Heart right ventricle (tissue), 16 donors: ENCODE results near the gene MICAL1. TPM values are rescaled to one million over a fixed set of nuclear protein-coding genes. Genes with fewer than 3 reads are reported as not detected.

Experiments
- ATAC-seq, 8 donors: fragments of 200-7000 bp; cut with Tn5 transposase; one replicate each; pipeline ENCODE4 v1.9.1; 2020; ENCODE audit warnings: mild to moderate bottlenecking in 8 of 8, moderate library complexity in 8 of 8, moderate number of reproducible peaks in 1 of 8
- DNase-seq, 2 donors: peaks; one replicate each; pipeline ENCODE4 v3.0.0-alpha.2; 2020
- H3K27ac ChIP-seq, 10 donors: fragments of 200-600 bp; sonication (generic) in 2 of 10; one replicate each; pipeline versions ENCODE4 v1.5.0 to v1.8.0; 2020 to 2022; ENCODE audit warnings: mild to moderate bottlenecking in 3 of 10
- H3K27me3 ChIP-seq, 7 donors: fragments of 200-600 bp; one replicate each; pipeline ENCODE4 v1.8.0; 2021 to 2022; ENCODE audit warnings: mild to moderate bottlenecking in 2 of 7
- H3K36me3 ChIP-seq, 9 donors: fragments of 200-600 bp; sonication (generic) in 1 of 9; one replicate each; pipeline versions ENCODE4 v1.5.0 to v1.8.0; 2020 to 2022; ENCODE audit warnings: mild to moderate bottlenecking in 2 of 9
- H3K4me1 ChIP-seq, 9 donors: fragments of 200-600 bp; sonication (generic) in 1 of 9; one replicate each; pipeline versions ENCODE4 v1.5.0 to v1.8.0; 2020 to 2022; ENCODE audit warnings: mild to moderate bottlenecking in 4 of 9
- H3K4me3 ChIP-seq, 10 donors: fragments of 200-600 bp; sonication (generic) in 2 of 10; one replicate each; pipeline versions ENCODE4 v1.5.0 to v1.8.0; 2020 to 2022; ENCODE audit warnings: mild to moderate bottlenecking in 7 of 10, moderate library complexity in 2 of 10
- H3K9me3 ChIP-seq, 11 donors: fragments of 200-600 bp in 10 of 11; sonication (generic) in 2 of 11; one replicate each; pipeline versions ENCODE4 v1.5.0 to v1.8.0; 2013 to 2022; ENCODE audit warnings: mild to moderate bottlenecking in 2 of 11, control low read depth in 1 of 11, moderate library complexity in 1 of 11
- CTCF ChIP-seq, 9 donors: fragments of 200-600 bp; sonication (generic) in 2 of 9; IDR thresholded peaks; one replicate each; pipeline versions ENCODE4 v1.5.0 to v1.8.0; 2021 to 2022; ENCODE audit warnings: antibody characterized with exemption in 9 of 9, mild to moderate bottlenecking in 5 of 9, moderate library complexity in 1 of 9
- WGBS, 2 donors: extraction: QIAGEN DNeasy Blood & Tissue Kit; methylation state at CpG; one replicate each; pipeline ENCODE4 v1.1.7; 2013; ENCODE audit warnings: inconsistent platforms in 1 of 2; 5-methylcytosine and 5-hydroxymethylcytosine counted together
- intact Hi-C, 10 donors: fragments of 100-400 bp; cut with DNase I; formaldehyde crosslinking; loops; one replicate each; pipeline versions ENCODE4 v1.11.1 to v1.14.2; 2022
- polyA plus RNA-seq, 2 donors: library from polyadenylated mRNA; stranded (reverse); fragments of 200-250 nt; gene quantifications; one replicate each; pipeline ENCODE4 v1.2.3, GENCODE V29; 2013
- total RNA-seq, 10 donors: library from RNA; stranded (reverse); fragmentation: NEBNext Ultra II Directional in 3 of 10; extraction: Animal tissue kit (Norgen Biotek cat#: 25700) in 3 of 10; gene quantifications; one replicate each; pipeline versions ENCODE4 v1.2.1 to v1.2.4, GENCODE V29; 2021 to 2023
- donor health status: Arrhythmogenic right ventricular cardiomyopathy.
- donor health status: ischemic (EF 13 %, LVEDD 7.1; RV severe dilation, severe dysfunction).
- donor health status: healthy with polysubstance abuse.
- donor health status: DM: no; HTN: yes; CAD: no.
- donor health status: DM: no; HTN: no; CAD: no.
- donor health status: ischemic (EF 25% LVEDD 6.9; RV normal size, moderate dysfunction).
- donor health status: ischemic (EF 25% LVEDD 5.7; RV mildly dilated, moderate dysfunction).
- donor health status: healthy.
- donor health status: DM: yes; HTN: yes; CAD: no.
- donor health status: Ischemic cardiomyopathy.
- donor health status: ischemic (EF 35%, LVEDD 5.7; RV mildly dilated, moderate dysfunction).
- donor health status: nonischemic (EF 11% LVEDD 7.7; RV severe dilation, severe dysfunction).
- donor health status: DM: yes; HTN: yes; CAD: no.
- donor health status: PGD.
- donor health status: ischemic (EF 29% LVEDD 5.4; RV normal size, mild dysfunction).
- donor health status: nonischemic (EF 23%, LVEDD 6.1; RV moderate dilation, normal function).

The MICAL1 gene
- total and polyA plus RNA-seq, 12 donors = 2.4 to 24.0 (median 5.6) TPM

DNA sequence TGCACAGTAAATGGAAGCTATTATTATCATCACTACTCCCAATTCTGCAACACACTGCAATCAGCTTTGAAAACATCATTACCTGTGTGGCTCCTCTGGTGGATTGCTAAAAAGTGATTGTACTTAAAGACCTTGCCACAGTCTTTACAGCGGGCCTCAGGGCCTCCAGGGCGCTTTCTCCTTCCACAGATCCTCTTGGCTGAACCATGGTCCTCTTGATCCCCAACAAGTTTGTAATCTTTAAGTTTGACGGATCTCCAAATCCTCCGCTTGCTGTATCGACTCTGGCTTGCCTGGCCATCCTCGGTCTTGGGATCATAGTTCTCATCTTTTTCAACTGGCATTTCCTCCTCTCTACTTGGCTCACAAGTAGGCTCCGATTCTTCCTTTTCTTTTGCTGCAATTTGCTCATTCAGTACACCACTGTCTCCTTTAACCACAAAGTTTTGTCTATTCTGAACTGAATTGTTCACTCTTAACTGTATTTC lies 25.5 kb upstream of the MICAL1 start:
- H3K9me3 ChIP-seq = no peaks in the 10 kb centered on the region
- no peaks in the 10 kb centered on the region for H3K27me3 ChIP-seq
- H3K36me3 ChIP-seq = peaks cover 0 to 51% (median 9%) of the 10 kb centered on the region in 9 donors
- H3K27ac ChIP-seq = no peak overlapping the region
- TF ChIP-seq CTCF (IDR thresholded peaks at IDR 0.05) = no peak
- H3K4me3 ChIP-seq = peak overlapping the region in 3 of 10 donors; percentile 1 to 95 (median 5)
- intact Hi-C loops = loop anchor here in 4 of 10 donors (2.0 to 10.0 kb wide), 5 partner anchors 18 to 1526 kb away; partner anchors contain the start of genes CD164 (in 2 of the 4), PPIL6 (in 1 of the 4), SEC63 (in 1 of the 4) and SMPD2 (in 1 of the 4)
- DNase-seq (no peak), ATAC-seq (no peak)
- WGBS, 2 donors = 96 to 98% methylated on average over 7 of the region's 7 CpGs
- H3K4me1 ChIP-seq = peaks cover 4 to 68% (median 50%) of the 10 kb centered on the region in 9 donors

DNA sequence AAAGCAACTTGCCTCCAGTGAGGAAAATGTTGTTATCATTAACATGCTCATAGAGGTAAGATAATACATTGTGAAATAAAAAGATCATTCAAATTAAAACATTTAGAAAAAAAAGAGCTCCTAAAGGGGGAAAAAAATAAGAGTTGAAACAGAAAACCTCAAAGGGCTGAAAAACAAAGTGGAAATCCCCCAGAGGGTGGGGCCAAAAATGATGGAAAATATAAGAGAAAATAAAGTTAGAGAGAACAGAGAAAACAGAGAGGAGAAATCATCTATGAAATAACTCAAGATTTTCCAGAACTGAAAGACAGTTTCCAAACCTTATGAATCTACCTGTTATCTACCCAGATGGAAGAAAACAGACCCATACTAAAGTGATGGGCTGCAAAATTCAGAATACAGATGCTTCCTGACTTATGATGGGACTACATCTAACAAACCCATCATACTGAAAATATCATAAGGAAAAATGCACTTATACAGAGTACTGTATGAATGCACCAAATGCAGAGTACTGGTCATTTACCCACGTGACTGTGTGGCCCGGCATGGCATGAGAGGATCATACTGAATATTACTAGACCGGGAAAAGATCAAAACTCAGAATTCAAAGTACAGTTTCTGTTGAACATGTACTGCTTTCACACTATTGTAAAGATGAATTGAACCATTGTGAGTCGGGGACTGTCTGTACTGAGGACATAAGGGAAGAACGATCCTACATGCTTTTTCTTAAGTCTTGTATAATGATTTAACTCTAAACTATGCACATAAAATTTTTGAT lies 23.5 kb upstream of the MICAL1 start:
- no peaks in the 10 kb centered on the region for H3K9me3 ChIP-seq
- ATAC-seq = no peak
- no peak for TF ChIP-seq CTCF (IDR thresholded peaks at IDR 0.05)
- H3K4me1 ChIP-seq = peaks cover 4 to 67% (median 50%) of the 10 kb centered on the region in 9 donors
- H3K27ac ChIP-seq = no peak overlapping the region
- no peaks in the 10 kb centered on the region for H3K27me3 ChIP-seq
- intact Hi-C loops = no loop called here
- H3K36me3 ChIP-seq = peaks cover 0 to 71% (median 22%) of the 10 kb centered on the region in 9 donors
- 90 to 92% methylated on average over 5 of the region's 5 CpGs for WGBS, 2 donors
- H3K4me3 ChIP-seq = peak overlapping the region in 1 of 10 donors; percentile 22
- no peak for DNase-seq

DNA sequence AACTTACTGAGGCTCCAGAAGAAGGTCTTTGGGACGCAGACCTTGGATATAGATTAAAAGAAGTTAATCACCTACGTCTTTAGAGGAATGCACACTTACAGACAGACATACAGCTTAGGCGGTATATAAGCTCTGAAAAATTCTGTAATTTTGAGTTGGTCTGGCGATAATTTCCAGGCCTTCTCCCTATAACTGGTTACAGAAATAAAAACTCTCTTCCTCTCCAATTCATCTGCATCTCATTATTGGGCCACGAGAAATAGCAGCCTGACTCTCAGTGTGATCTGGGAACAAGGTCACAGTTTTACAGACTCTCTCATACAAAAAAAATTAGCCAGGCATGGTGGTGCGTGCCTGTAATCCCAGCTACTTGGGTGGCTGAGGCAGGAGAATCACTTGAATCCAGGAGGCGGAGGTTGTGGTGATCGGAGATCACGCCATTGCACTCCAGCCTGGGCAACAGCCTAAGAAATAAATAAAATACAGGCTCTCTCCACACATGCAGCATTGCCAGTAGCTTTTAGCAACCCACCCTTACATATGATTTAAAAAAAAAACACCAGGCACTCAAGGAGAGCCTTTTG lies 22.7 kb upstream of the MICAL1 start:
- ATAC-seq (no peak), DNase-seq (no peak)
- intact Hi-C loops = no loop called here
- Histone ChIP-seq H3K27ac (no peak overlapping the region), H3K9me3 (no peaks in the 10 kb centered on the region), H3K27me3 (no peaks in the 10 kb centered on the region), H3K36me3 (peaks cover 0 to 78% (median 29%) of the 10 kb centered on the region in 9 donors), H3K4me1 (peaks cover 4 to 62% (median 50%) of the 10 kb centered on the region in 9 donors), H3K4me3 (no peak overlapping the region)
- TF ChIP-seq CTCF (IDR thresholded peaks at IDR 0.05) = no peak
- 95 to 96% methylated on average over 9 of the region's 9 CpGs for WGBS, 2 donors

GRCh38 chr6:109477725-109478124 lies 22.2 kb upstream of the MICAL1 start:
- Histone ChIP-seq H3K27me3 (no peaks in the 10 kb centered on the region), H3K4me3 (no peak overlapping the region), H3K9me3 (no peaks in the 10 kb centered on the region), H3K4me1 (peaks cover 4 to 62% (median 50%) of the 10 kb centered on the region in 9 donors), H3K36me3 (peaks cover 0 to 84% (median 31%) of the 10 kb centered on the region in 9 donors), H3K27ac (no peak overlapping the region)
- TF ChIP-seq CTCF (IDR thresholded peaks at IDR 0.05) = no peak
- no peak for DNase-seq
- ATAC-seq = no peak
- intact Hi-C loops = no loop called here
- 68 to 76% methylated on average over 2 of the region's 2 CpGs for whole genome bisulfite sequencing, 2 donors
